T-helper 1 cell treated with Interleukin-12 subunit alpha and Interleukin-12 subunit beta and Interleukin-4 antibody, amounts not matched to agents 30 ng/mL and 1 ng/mL, for 36 hours (primary cell): Measurements from ENCODE around the gene CENPF. TPM values are rescaled to one million over a fixed set of nuclear protein-coding genes. Genes with fewer than 3 reads are reported as not detected.
"Not testable (repeated sequence)": the region's sequence is repeated elsewhere in the genome, so short reads cannot be mapped to it uniquely, and the experiment has no call there.

Experiments
- intact Hi-C: fragments of 100-400 bp; cut with micrococcal nuclease; formaldehyde crosslinking; loops from one replicate; pipeline ENCODE4 v1.15.1; 2024
- total RNA-seq: library from RNA; stranded (reverse); gene quantifications from 2 replicates; pipeline ENCODE4 v1.2.3, GENCODE V29; 2022

CENPF gene, protein sequence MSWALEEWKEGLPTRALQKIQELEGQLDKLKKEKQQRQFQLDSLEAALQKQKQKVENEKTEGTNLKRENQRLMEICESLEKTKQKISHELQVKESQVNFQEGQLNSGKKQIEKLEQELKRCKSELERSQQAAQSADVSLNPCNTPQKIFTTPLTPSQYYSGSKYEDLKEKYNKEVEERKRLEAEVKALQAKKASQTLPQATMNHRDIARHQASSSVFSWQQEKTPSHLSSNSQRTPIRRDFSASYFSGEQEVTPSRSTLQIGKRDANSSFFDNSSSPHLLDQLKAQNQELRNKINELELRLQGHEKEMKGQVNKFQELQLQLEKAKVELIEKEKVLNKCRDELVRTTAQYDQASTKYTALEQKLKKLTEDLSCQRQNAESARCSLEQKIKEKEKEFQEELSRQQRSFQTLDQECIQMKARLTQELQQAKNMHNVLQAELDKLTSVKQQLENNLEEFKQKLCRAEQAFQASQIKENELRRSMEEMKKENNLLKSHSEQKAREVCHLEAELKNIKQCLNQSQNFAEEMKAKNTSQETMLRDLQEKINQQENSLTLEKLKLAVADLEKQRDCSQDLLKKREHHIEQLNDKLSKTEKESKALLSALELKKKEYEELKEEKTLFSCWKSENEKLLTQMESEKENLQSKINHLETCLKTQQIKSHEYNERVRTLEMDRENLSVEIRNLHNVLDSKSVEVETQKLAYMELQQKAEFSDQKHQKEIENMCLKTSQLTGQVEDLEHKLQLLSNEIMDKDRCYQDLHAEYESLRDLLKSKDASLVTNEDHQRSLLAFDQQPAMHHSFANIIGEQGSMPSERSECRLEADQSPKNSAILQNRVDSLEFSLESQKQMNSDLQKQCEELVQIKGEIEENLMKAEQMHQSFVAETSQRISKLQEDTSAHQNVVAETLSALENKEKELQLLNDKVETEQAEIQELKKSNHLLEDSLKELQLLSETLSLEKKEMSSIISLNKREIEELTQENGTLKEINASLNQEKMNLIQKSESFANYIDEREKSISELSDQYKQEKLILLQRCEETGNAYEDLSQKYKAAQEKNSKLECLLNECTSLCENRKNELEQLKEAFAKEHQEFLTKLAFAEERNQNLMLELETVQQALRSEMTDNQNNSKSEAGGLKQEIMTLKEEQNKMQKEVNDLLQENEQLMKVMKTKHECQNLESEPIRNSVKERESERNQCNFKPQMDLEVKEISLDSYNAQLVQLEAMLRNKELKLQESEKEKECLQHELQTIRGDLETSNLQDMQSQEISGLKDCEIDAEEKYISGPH (N-terminal part only)
- total RNA-seq, result 78.4 and 83.7 TPM in 2 replicates

DNA sequence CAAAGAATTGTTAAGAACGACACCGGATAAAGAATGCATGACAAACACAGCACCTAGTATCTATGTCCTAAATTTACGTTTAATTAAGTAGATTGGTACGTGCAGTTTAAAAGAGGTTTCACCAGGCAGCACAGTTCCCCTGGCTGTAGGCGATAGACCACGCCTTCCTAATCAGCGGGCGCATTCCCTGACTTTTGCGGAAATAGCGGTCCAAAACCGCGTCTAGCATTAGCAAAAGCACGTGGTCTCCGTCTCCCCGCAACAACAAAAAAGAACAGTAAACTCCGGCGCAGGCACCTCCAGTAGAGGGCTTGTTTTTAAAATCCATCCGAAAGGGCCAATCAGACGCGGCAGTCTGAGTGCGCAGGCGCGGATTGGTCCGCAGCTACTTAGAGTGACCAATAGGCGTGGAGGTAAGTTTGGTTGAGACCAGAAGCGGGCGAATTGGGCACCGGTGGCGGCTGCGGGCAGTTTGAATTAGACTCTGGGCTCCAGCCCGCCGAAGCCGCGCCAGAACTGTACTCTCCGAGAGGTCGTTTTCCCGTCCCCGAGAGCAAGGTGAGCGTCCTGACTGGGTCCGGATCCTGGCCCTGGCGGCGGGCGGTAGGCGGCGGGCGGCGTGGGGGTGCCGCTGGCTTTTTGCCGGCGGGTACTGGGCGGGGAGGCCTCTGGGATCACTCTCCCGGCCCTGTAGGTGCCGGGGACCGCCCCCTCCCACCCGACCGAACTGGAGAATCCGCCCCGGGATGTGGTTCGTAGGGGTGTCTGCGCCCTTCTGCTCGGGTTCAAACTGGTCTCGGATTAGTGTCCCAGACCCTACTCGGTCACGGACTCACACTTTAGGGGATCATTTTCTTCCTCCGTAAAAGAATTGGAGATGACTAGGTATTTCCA, at the start of gene CENPF:
TSS of gene CENPF (plus strand) at position 432 of the 894 bp plus-strand sequence. CDS start 10,560 bp downstream, outside the sequence.
- intact Hi-C loops, result loop anchor here (1.0 to 10.0 kb wide), 12 partner anchors 11 to 1812 kb away; partner anchors contain the start of genes ANGEL2, FLVCR1, NSL1 and TATDN3

DNA sequence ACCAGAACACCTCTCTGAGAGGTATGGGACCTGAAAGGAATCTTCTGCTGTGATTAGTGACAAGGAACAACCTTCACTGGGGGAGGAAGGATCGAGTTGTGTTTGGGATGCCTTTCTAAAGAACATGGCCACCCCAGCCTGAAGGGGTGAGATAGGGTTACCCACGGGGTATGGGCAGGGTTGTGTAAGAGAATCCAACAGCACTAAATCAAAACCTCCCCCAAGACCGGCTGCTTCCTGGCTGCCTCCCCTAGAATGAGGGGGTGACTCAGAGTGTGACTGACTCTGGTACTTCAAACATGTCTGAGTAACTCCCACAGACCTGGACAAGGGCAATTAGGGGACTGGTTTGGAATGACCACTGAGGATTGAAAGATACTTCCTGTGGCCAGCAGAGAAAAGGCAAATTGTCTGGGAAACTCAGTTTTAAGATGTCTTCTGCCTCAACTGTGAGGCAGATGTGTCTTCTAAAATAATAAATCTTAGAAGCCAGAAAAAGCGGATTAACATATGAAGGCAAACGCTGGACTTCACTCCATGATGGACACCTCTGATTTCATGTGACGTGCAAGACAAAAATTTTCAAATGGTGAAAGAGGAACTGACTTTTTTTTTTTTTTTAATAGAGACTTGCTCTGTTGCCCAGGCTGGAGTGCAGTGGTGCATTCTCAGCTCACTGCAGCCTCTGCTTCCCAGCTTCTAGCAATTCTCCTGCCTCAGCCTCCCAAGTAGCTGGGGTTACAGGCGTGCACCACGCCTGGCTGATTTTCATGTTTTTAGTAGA, 44.9 kb upstream of the CENPF start:
- intact Hi-C loops, result no loop called here

DNA sequence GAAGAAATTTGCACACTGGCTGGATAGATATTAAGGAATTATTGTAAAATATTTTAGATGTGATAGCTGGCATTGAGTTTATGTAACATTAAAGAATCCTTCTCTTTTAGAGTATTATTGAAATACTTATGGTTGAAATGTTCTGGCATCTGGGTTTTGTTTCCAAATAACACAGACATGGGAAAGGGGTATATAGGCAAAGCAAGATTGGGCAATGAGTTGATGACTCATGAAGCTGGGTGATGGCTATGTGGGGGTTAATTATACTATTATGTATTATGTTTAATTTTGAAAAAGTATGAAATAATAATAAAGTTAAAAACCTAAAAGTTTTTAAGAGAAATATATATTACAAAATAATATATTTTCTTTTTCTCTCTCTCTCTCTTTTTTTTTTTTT, 39.1 kb upstream of the CENPF start:
- intact Hi-C loops, result no loop called here

DNA sequence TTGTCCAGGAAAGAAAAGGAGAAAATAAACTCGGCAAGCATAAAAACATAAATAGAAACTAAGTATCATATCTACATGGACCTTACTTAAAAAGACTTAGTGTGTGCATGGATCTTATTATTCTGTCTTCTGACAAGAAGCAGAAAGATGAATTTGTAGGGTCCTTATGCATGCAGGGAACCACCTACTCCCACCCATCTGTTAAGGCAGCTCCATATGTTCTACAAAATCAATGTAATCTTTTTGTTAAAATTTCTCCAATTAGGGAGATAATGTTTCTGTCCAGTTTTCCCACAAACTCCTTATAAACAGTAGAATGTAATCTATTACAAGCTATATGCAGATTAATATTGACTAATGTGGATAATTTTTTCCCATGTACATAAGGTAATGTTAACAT, 37.7 kb upstream of the CENPF start:
- intact Hi-C loops, result no loop called here

DNA sequence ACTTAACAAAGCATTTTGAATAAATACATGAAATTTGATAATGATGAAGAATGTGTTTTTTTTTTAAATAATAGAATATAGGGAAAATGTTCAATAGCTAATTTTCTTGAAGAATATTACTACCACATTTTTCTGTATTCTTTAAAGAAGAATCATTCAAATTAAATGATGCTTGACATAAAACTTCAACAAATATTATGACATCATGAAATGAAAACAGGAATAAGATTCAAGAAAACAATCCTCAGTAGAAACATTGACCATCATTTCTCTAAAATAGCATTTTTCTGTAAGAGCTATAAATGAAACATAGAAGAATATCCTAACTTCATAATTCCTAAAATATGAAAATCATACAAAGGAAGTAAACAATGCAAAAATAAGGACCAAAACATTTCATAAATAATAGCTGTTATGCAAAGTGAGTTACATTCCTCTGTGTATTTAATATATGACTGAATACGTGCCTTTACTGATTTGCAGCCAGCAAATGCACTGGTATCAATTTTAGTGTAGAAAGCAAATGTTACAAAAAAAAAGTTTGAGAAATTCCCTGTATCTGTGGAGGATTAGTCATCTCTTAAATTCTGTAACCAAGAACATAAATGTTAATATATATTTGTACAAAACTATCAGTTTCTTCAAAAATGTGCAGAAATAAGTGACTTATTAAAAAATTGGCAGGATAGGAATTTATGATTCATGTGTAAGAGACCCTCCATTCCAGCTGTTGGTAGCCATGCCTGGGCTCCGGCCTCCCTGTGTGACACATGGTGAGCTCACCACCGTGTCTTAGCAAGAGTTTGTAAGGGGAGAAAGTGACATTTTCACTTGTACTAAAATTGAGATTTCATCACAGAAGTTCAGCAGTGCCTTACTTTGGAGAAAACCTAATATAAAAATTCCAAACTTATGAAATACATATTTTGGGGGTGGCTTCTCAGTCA, 36.6 kb upstream of the CENPF start:
- intact Hi-C loops, result no loop called here

DNA sequence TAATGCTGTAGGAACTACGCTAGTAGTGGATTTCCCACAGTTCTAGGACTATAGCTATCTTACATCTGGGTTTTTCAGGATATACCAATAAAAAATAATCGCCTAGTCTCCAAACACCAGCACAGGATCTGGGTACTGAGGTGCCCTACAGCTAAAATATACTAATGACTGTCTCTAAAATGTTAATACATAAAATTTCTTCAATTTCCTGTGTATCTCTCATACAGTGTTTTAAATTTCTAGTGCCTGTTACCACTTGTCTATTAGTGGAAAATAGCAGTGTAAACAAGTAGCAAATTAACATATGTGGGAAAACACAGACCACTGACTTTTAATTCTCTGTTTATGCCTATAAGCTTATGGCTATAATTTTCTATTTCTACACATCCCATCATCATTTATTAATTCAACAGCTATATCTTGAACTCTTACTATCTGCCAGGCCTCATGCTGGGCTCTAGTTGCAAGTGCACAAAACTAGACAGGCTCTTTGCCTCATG, 35.5 kb upstream of the CENPF start:
- intact Hi-C loops, result no loop called here

DNA sequence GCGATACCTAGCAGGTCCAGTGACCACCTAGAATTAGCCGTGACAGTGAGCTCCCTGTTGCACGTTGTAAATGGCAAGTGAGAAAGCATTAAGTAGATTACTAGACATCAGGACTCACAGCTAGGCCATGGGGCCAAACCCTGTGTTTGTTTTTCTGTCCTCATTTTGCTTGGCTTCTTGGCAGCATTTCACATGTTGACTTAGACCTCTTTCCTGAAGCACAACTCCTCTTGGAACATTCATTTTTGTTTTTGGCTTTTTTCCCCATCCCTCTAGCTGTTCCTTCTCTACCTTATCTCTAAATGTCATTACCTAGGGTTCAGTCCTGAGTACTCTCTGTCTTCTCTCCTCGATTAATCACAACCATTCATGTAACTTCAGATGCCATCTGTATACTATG, 34.7 kb upstream of the CENPF start:
- intact Hi-C loops, result no loop called here

DNA sequence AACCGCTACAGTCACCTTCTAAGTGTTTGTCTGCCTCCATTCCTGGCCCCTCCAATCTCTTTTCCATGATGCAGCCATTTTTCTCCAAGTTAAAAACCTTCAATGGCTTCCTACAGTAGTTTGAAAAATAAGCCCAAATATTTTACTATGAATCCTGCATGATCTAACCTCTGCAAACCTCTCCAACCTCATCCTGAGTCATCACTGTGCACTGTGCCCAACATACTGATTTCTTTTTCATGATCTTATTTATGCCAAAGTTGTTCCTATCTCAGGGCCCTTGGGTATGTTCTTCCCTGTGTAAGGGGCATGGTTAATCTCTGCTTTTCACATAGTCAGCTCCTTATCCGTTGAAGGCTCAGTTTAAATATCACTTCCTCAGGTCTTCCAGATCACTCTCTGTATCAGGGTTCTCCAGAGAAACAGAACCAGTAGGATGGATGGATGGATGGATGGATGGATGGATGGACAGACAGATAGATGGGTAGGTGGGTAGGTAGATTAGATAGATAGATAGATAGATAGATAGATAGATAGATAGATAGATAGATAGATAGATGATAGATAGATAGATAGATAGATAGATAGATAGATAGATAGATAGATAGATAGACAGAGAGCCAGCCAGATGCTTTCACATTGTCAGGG, 33.5 kb upstream of the CENPF start:
- intact Hi-C loops, result no loop called here

DNA sequence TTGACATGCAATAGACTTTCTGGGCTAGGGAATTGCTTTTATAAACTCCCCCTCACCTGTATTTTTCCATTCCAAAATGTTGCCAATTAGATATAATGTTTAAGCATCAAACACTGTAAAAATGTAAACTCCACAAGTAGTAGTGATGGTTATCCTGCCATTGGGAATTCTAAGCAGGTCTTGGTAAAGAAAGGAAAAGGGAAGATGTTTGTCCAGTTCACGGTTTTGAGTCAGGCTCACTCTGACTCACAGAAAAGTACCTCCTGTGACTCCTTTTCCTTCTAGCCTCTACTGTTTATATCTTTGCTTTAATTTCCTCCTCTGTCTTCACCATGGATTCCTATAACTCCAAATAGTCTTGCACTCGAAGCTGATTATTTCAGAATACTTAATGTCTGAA, 32.6 kb upstream of the CENPF start:
- intact Hi-C loops, result no loop called here

DNA sequence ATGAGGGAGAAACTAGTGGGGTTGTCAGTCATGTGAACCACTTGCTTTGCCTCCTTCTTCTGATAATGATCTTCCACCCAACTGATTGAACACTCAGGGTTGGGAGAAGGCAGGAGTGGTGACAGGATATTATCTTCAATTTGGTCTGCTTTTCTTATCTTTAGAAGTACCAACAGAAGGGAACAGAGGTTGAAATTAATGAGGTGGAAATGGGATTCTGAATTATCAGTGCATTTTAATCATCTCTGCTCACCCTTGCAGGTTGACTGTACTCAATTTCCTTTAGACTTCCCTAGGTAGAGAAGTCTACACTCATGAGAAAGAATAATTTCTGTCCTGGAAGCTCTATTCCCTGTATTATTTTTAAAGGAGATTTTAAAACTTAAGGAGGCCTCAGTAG, 31.7 kb upstream of the CENPF start:
- intact Hi-C loops, result no loop called here

DNA sequence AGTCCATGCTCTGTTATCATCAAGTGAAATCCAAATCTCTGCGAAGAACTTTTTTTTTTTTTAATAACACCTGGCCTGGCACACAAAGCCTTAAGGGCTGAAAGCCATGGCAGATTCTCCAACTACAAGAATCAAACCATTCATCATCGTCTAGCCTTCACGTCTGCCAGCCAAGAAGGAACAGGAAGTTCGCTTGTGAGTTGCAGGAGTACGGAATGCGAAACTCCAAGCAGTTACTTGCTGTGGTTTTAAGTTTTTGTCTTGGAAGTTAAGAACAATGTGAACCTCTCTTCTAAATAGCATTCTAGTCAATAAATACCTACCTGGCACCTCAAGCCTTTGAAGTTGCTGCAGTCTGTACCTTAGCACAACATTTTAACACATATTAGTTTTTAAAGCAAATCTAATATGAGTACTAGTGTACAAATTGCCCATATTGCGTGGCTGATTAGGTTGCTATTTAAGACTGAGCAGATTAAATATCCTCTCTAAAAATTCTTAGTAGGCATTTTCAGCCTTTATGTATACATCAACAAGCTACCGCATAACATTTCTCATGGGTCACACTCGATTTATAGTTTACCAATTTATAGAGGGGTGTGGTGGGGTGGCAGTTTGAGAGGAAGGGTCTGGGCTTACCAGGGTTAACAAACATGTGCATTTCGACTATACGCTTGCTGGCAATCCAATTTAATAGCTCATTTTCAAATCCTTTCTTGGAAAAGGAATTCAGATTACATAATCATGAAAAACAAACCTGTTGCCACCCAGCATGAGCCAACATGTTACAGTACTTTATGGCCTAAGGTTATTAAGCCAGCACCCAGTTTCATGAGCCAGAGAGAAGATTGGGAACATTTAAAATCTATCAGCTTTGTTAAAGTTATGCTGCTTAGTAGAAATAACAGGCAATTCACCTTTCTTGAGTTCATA, 29.3 kb upstream of the CENPF start:
- intact Hi-C loops, result no loop called here

DNA sequence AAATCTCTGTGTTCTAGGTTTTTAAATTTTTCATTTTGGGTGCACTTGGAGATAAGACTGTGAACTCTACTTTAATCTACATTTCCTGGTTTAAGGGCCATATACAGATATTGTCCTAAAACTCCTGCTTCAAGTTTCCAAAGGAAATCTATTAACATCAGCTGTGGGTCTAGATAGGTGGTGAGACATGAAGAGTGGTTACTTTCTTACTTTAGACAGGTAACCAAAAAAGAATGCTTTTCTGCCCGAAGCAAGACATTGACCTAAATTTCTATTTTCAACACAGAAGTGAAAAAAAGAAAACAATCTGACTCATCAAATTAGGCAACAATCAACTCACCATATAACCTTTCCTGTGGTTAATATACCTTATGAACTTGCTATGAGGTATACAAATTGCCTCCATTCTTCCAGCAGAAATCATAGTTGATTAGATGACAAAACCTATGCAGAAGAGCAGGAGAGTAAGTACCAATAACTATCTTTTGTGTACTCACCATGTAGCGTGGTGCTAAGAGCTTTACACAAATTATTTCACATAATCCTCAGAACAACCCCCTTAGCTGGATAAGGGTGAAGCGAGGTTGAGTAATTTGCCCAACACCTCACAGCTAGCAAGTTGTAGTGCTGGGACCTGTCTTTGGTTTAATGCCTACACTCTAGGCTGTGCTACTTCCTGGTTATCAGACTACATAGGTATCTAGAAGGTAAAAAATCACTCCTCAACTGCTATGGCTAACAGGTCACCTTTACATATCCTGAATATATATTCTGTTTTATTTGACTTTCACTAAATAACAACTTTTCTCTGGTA, 28.2 kb upstream of the CENPF start:
- intact Hi-C loops, result no loop called here

DNA sequence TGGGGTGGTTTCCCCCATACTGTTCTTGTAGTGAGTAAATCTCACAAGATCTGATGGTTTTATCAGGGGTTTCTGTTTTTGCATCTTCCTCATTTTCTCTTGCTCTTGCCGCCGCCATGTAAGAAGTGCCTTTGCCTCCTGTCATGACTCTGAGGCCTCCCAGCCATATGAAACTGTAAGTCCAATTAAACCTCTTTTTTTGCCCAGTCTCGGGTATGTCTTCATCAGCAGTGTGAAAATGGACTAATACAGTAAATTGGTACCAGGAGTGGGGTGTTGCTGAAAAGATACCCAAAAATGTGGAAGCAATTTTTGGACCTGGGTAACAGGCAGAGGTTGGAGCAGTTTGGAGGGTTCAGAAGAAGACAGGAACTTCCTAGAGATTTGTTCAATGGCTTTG, 26.9 kb upstream of the CENPF start:
- intact Hi-C loops, result not testable (repeated sequence)

DNA sequence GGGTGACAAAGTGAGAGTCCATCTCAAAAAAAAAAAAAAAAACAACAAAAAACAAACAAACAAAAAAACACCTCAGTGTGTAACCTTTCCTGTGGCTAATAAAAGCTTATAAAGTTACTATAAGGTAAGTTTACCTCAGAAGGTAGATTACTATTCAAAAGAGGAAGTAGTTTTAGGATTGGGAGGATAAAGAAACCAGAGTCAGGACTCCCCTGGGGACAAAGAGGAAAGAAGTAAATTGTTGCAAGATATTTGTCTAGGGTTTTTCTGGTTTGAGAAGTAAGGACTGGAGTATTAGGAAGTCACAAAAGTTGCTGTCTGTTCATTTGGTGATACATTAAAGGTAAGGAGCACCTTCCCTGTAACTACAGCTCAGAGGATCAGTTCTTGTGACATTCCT, 23.8 kb upstream of the CENPF start:
- intact Hi-C loops, result no loop called here

DNA sequence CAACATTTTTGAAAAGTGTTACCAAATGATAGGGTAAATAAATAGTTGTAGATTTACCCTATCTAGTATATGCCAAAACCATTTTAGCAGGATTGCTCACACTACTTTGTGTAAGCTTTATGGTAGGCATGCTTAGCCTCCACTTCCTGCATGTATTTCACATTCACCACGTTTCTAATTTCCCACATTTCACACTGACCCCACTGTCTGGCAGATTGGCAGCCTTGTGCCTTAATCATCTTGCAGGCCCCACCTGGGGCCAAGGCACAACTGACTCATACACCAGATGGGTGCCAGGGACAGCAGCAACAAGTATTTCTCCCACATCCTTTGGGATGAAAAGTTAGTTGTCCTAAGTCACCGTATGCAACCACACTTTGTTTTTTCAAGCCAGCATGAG, 21.2 kb upstream of the CENPF start:
- intact Hi-C loops, result no loop called here
